ENCODE measurements around the gene SYDE2.

Gene SYDE2

GRCh38 chr1:85214654-85215053 is 13.8 kb upstream of the SYDE2 start:
- no peak for TF ChIP-seq EZH2phosphoT487 (IDR thresholded peaks at IDR 0.05; ENCODE audit: borderline replicate concordance, low read length)
- TF ChIP-seq CTCF (IDR thresholded peaks at IDR 0.05; ENCODE audit: low read depth, low read length, poor library complexity, severe bottlenecking) = no peak
- no peaks in the 10 kb centered on the region for H3F3A ChIP-seq (ENCODE audit: control insufficient read depth, insufficient read depth)
- H3K36me3 ChIP-seq (ENCODE audit: control insufficient read depth, low read length) = no peaks in the 10 kb centered on the region
- no peaks in the 10 kb centered on the region for H4K20me1 ChIP-seq (ENCODE audit: control insufficient read depth, insufficient read depth, low read depth, low read length)
- H3K27ac ChIP-seq (ENCODE audit: low read depth, low read length) = no peak overlapping the region
- no peak overlapping the region for H3K4me3 ChIP-seq (ENCODE audit: low read length)
- H3K4me1 ChIP-seq (ENCODE audit: control insufficient read depth, low read length) = no peaks in the 10 kb centered on the region
- H3K9me3 ChIP-seq (ENCODE audit: control insufficient read depth, insufficient read depth, low read length) = no peaks in the 10 kb centered on the region
- H3K9me2 ChIP-seq (replicated peaks; ENCODE audit: control insufficient read depth, low read length) = no peaks in the 10 kb centered on the region
- H3K79me2 ChIP-seq (ENCODE audit: control insufficient read depth, low read length) = no peaks in the 10 kb centered on the region
- H3K4me2 ChIP-seq (ENCODE audit: low read length) = no peak overlapping the region
- peaks cover 12% of the 10 kb centered on the region for H3K27me3 ChIP-seq (ENCODE audit: control insufficient read depth, low read length)

GRCh38 chr1:85208488-85208887 is 7.7 kb upstream of the SYDE2 start:
- no peak overlapping the region for H3K27ac ChIP-seq (ENCODE audit: low read depth, low read length)
- H4K20me1 ChIP-seq (ENCODE audit: control insufficient read depth, insufficient read depth, low read depth, low read length) = no peaks in the 10 kb centered on the region
- no peaks in the 10 kb centered on the region for H3K4me1 ChIP-seq (ENCODE audit: control insufficient read depth, low read length)
- no peak overlapping the region for H3K4me2 ChIP-seq (ENCODE audit: low read length)
- H3K9me3 ChIP-seq (ENCODE audit: control insufficient read depth, insufficient read depth, low read length) = no peaks in the 10 kb centered on the region
- H3K9me2 ChIP-seq (replicated peaks; ENCODE audit: control insufficient read depth, low read length) = no peaks in the 10 kb centered on the region
- H3K27me3 ChIP-seq (ENCODE audit: control insufficient read depth, low read length) = peaks cover 27% of the 10 kb centered on the region
- H3F3A ChIP-seq (ENCODE audit: control insufficient read depth, insufficient read depth) = no peaks in the 10 kb centered on the region
- no peak overlapping the region for H3K4me3 ChIP-seq (ENCODE audit: low read length)
- no peaks in the 10 kb centered on the region for H3K79me2 ChIP-seq (ENCODE audit: control insufficient read depth, low read length)
- no peak for TF ChIP-seq EZH2phosphoT487 (IDR thresholded peaks at IDR 0.05; ENCODE audit: borderline replicate concordance, low read length)
- TF ChIP-seq CTCF (IDR thresholded peaks at IDR 0.05; ENCODE audit: low read depth, low read length, poor library complexity, severe bottlenecking) = no peak
- no peaks in the 10 kb centered on the region for H3K36me3 ChIP-seq (ENCODE audit: control insufficient read depth, low read length)

- no peak overlapping the region for H3K27ac ChIP-seq (ENCODE audit: low read depth, low read length)
- no peak overlapping the region for H3K4me3 ChIP-seq (ENCODE audit: low read length)
- no peaks in the 10 kb centered on the region for H3K9me3 ChIP-seq (ENCODE audit: control insufficient read depth, insufficient read depth, low read length)
- no peak for TF ChIP-seq EZH2phosphoT487 (IDR thresholded peaks at IDR 0.05; ENCODE audit: borderline replicate concordance, low read length)
- TF ChIP-seq CTCF (IDR thresholded peaks at IDR 0.05; ENCODE audit: low read depth, low read length, poor library complexity, severe bottlenecking) = no peak
- no peaks in the 10 kb centered on the region for H3K9me2 ChIP-seq (replicated peaks; ENCODE audit: control insufficient read depth, low read length)
- H3K36me3 ChIP-seq (ENCODE audit: control insufficient read depth, low read length) = no peaks in the 10 kb centered on the region
- no peaks in the 10 kb centered on the region for H3F3A ChIP-seq (ENCODE audit: control insufficient read depth, insufficient read depth)
- H3K4me1 ChIP-seq (ENCODE audit: control insufficient read depth, low read length) = peaks cover 10% of the 10 kb centered on the region
- no peaks in the 10 kb centered on the region for H4K20me1 ChIP-seq (ENCODE audit: control insufficient read depth, insufficient read depth, low read depth, low read length)
- H3K4me2 ChIP-seq (ENCODE audit: low read length) = no peak overlapping the region
- no peaks in the 10 kb centered on the region for H3K79me2 ChIP-seq (ENCODE audit: control insufficient read depth, low read length)
- H3K27me3 ChIP-seq (ENCODE audit: control insufficient read depth, low read length) = peaks cover 62% of the 10 kb centered on the region
Observed at GRCh38 chr1:85203573-85204171, 2.9 kb upstream of the SYDE2 start.

All from DOHH2 (cell line).